NCI-H2196 treated with DMSO at 0.1 percent for 48 hours (cell line): ENCODE results near the gene DHX57.
"Not testable (repeated sequence)": the region's sequence is repeated elsewhere in the genome, so short reads cannot be mapped to it uniquely, and the experiment has no call there.

Experiments used
- DNase-seq: peaks from one replicate; lab custom pipeline; 2025; ENCODE audit not compliant: unreplicated experiment; lab: John Stamatoyannopoulos, UW

Gene DHX57

GRCh38 chr2:38873763-38874162 is 2.0 kb downstream of the DHX57 start:
- no peak for DNase-seq

- DNase-seq = no peak
These were observed 4.3 kb downstream of the DHX57 start for GRCh38 chr2:38871432-38871831.

GRCh38 chr2:38866773-38867443 is 8.8 kb downstream of the DHX57 start:
- no peak for DNase-seq

GRCh38 chr2:38863061-38863695 is 12.6 kb downstream of the DHX57 start:
- DNase-seq = no peak

GRCh38 chr2:38862476-38862875 is 13.3 kb downstream of the DHX57 start:
- DNase-seq = no peak

- DNase-seq = no peak
These were observed 19.6 kb downstream of the DHX57 start for GRCh38 chr2:38856165-38856564.

GRCh38 chr2:38850045-38850444 is 25.7 kb downstream of the DHX57 start:
- DNase-seq = no peak

- no peak for DNase-seq
These were observed 38.9 kb downstream of the DHX57 start for GRCh38 chr2:38836791-38837190.

GRCh38 chr2:38835990-38836389 is 39.7 kb downstream of the DHX57 start:
- DNase-seq = no peak

GRCh38 chr2:38835015-38835601 is 40.6 kb downstream of the DHX57 start:
- DNase-seq = no peak

- no peak for DNase-seq
These were observed 45.1 kb downstream of the DHX57 start for GRCh38 chr2:38830526-38831159.

- DNase-seq = no peak
These were observed 45.8 kb downstream of the DHX57 start for GRCh38 chr2:38829971-38830370.

- DNase-seq = no peak
These were observed 47.3 kb downstream of the DHX57 start for GRCh38 chr2:38828460-38828859.

GRCh38 chr2:38827539-38828145 is 48.1 kb downstream of the DHX57 start:
- DNase-seq = not testable (repeated sequence)

GRCh38 chr2:38825956-38826355 is 49.8 kb downstream of the DHX57 start:
- DNase-seq = no peak

GRCh38 chr2:38824906-38825305 is 50.8 kb downstream of the DHX57 start:
- no peak for DNase-seq

- DNase-seq = no peak
These were observed 52.3 kb downstream of the DHX57 start for GRCh38 chr2:38823386-38823785.

GRCh38 chr2:38818565-38818964 is 57.2 kb downstream of the DHX57 start:
- no peak for DNase-seq

- no peak for DNase-seq
These were observed 59.8 kb downstream of the DHX57 start for GRCh38 chr2:38815936-38816335.

GRCh38 chr2:38810488-38810887 is 65.2 kb downstream of the DHX57 start:
- DNase-seq = no peak

GRCh38 chr2:38808677-38809076 is 67.1 kb downstream of the DHX57 start:
- no peak for DNase-seq

- no peak for DNase-seq
These were observed 69.0 kb downstream of the DHX57 start for GRCh38 chr2:38806733-38807059.
